ENCODE measurements around the gene KCNMB3. TPM values are rescaled to one million over a fixed set of nuclear protein-coding genes. Genes with fewer than 3 reads are reported as not detected.

Gene KCNMB3
- total and polyA plus RNA-seq, 2 of the 13 experiments (the other 11 are each of a cell fraction or from before 2014, with no cell fraction given): 4.3 to 7.1 TPM

GRCh38 chr3:179260949-179261765 is 10.2 kb upstream of the KCNMB3 start (continued):
- TF ChIP-seq SRSF4 (IDR thresholded peaks at IDR 0.05; ENCODE audit: low read depth, low read length, poor library complexity, severe bottlenecking): no peak
- no peak for TF ChIP-seq ZNF766 (CRISPR knock-in tag; IDR thresholded peaks at IDR 0.05; ENCODE audit: borderline replicate concordance)
- no peak for TF ChIP-seq ZSCAN12 (CRISPR knock-in tag; IDR thresholded peaks at IDR 0.05)
- 0 out of 2 replicates have a peak, but pooled peaks have one; percentile 26 for TF ChIP-seq ZNF253 (CRISPR knock-in tag; IDR thresholded peaks at IDR 0.05; ENCODE audit: borderline replicate concordance)
- peak; percentile 19; the same call in 1 of the 2 replicates for TF ChIP-seq HES4 (CRISPR knock-in tag; IDR thresholded peaks at IDR 0.05; ENCODE audit: borderline replicate concordance)
- TF ChIP-seq ZZZ3 (CRISPR knock-in tag; IDR thresholded peaks at IDR 0.05; ENCODE audit: borderline replicate concordance): no peak
- TF ChIP-seq EHMT2 (IDR thresholded peaks at IDR 0.05; ENCODE audit: borderline replicate concordance, low read depth, low read length): no peak
- peak; percentile 96 for TF ChIP-seq ZBTB38 (CRISPR knock-in tag; IDR thresholded peaks at IDR 0.05)
- peak; percentile 60; the same call in 1 of the 2 replicates for TF ChIP-seq ARID4A (CRISPR knock-in tag; IDR thresholded peaks at IDR 0.05; ENCODE audit: borderline replicate concordance)
- TF ChIP-seq SYNCRIP (IDR thresholded peaks at IDR 0.05; ENCODE audit: insufficient read depth, low read depth, low read length): no peak
- peak; percentile 82 for TF ChIP-seq ZNF142 (CRISPR knock-in tag; IDR thresholded peaks at IDR 0.05)
- TF ChIP-seq ZNF629 (CRISPR knock-in tag; conservative IDR thresholded peaks at IDR 0.05): no peak
- TF ChIP-seq ZNF564 (CRISPR knock-in tag; IDR thresholded peaks at IDR 0.05): peak; percentile 77; the same call in 1 of the 2 replicates
- TF ChIP-seq GMEB1 (CRISPR knock-in tag; IDR thresholded peaks at IDR 0.05; ENCODE audit: borderline replicate concordance): no peak
- peak; percentile 55; the same call in 1 of the 2 replicates for TF ChIP-seq MAX (IDR thresholded peaks at IDR 0.05)

Measured in HepG2 (cell line).